Stomach (tissue), 4 donors: ENCODE data around the gene MRPL33.

Source experiments
- POLR2A ChIP-seq, 4 donors: fragments of 450-650 bp; IDR thresholded peaks; one replicate each; pipeline ENCODE4 v1.6.1; 2016; ENCODE audit warnings: antibody characterized with exemption in 4 of 4, control low read depth in 2 of 4, mild to moderate bottlenecking in 1 of 4, moderate library complexity in 1 of 4
- TF ChIP-seq, protein P1 (sequence below), 7 experiments: fragments of 450-650 bp in 4 of 7; fragments of 200-600 bp in 3 of 7; sonication (generic) in 3 of 7; IDR thresholded peaks; one replicate each; pipeline ENCODE4 v1.5.1; 2016 to 2019; ENCODE audit warnings: antibody characterized with exemption in 7 of 7, control low read depth in 2 of 7, mild to moderate bottlenecking in 1 of 7

DNA sequence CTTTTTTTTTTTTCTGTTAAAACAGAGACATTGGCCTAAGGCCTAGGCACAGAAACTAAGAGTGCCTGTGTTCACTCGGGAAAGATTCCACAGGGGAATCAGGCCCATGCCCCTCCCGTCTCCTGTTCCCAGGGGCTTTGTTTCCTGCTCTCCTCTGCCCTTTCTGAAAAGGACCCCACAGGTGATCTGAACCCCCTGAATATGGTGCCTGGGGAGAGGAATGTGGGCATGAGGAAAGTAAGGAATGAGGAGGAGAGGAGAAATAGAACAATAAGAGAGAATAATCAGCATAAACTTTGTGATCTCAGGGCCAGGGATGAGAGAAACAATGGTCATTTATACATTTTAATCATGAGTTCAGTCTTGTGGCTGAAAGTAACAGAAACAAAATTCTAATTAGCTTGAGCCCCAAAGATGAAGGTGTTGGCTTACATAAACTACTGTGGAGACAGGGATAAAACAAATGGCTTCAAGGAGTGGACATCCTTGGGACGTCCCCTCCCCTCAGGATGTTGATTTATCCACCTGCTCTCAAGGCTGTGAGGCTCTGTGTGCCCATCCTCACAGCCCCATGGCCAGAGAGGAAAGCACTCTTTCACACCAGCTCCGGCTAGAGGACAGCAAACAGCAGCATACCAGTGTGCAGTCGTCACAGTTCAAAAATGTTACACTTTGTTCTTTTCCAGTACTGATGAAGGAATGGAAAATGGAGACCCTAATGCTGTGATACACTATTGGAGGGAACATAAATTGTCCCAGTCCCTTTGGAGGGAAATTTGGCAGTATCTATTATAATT lies 46.4 kb upstream of the MRPL33 start:
- TF ChIP-seq, protein P1, sequence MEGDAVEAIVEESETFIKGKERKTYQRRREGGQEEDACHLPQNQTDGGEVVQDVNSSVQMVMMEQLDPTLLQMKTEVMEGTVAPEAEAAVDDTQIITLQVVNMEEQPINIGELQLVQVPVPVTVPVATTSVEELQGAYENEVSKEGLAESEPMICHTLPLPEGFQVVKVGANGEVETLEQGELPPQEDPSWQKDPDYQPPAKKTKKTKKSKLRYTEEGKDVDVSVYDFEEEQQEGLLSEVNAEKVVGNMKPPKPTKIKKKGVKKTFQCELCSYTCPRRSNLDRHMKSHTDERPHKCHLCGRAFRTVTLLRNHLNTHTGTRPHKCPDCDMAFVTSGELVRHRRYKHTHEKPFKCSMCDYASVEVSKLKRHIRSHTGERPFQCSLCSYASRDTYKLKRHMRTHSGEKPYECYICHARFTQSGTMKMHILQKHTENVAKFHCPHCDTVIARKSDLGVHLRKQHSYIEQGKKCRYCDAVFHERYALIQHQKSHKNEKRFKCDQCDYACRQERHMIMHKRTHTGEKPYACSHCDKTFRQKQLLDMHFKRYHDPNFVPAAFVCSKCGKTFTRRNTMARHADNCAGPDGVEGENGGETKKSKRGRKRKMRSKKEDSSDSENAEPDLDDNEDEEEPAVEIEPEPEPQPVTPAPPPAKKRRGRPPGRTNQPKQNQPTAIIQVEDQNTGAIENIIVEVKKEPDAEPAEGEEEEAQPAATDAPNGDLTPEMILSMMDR (IDR thresholded peaks at IDR 0.05), result no peak
- no peak for TF ChIP-seq POLR2A (IDR thresholded peaks at IDR 0.05)
